Measurements from ENCODE around the gene RTL1. TPM values are rescaled to one million over a fixed set of nuclear protein-coding genes. Genes with fewer than 3 reads are reported as not detected.

Gene RTL1
- total RNA-seq, 1 experiment from 2014 or later, result not detected

DNA sequence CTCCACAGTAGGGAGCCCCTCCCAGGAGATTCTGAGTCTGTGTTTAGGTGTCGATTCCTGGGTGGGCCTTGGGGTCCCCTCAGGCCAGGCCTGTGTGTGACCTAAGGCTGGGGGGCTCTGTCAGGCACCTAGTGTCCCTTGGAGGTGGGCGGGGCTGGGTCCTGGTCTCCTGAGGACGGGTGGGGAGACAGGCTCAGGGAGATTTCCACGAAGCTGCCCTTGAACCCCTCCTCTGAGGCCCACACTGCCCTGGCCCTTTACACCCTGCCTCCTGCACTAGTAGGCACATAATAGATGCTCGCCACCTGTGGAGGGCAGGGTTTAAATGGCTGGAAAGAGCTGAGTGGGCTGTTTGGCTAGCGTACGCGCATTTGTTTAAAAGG, 44.7 kb downstream of the RTL1 start:
- in situ Hi-C loops (cut with HindIII; ENCODE audit: low pct_unique_long_range_greater_than_20kb, low sequenced_read_pairs), result no loop called here
- DNase-seq (ENCODE audit: low read depth), result no peak

DNA sequence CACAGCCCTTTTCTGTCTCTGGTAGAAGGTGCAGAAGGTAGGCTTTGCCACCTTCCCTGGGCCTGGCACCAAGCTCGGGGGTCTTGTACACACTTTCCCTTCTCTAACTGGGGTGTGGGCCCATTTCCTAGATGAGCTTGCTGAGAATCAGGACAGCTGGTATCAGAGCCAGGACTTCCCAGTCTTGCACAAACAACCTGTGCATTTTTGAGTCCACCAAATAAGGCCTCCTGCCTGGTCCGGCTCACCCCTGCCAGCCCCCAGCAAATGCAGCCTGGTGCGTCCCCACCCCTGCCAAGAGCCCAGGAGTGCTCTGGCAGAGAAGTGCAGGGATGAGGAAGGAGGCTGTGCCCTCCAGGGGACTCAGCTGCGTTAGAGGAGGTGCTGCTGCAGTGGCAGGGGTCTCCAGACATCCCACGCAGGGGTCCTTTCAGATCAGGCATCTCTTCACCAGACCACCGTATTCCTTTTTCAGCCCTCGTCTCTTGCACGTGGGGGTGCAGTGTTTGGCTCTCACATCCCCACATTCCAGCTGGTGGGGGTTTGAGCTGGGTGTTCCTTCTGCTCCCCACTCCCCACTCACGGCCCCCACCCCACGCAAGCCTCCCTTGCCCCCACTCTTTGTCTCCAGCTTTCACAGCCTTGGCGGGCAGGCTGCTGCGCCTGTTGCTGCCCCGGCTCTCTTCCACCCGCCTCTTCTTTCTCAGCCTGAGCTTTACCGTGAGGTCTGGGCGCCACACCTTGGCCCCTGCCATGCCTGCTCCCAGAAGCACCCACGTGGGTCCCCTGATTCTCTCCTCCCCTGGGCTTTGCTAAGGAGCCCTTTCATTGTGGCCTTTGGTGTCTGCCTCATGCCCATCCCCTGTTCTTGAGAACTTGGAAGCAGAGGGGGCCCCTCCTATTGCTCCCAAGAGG, 45.3 kb downstream of the RTL1 start:
- in situ Hi-C loops (cut with HindIII; ENCODE audit: low pct_unique_long_range_greater_than_20kb, low sequenced_read_pairs), result no loop called here

DNA sequence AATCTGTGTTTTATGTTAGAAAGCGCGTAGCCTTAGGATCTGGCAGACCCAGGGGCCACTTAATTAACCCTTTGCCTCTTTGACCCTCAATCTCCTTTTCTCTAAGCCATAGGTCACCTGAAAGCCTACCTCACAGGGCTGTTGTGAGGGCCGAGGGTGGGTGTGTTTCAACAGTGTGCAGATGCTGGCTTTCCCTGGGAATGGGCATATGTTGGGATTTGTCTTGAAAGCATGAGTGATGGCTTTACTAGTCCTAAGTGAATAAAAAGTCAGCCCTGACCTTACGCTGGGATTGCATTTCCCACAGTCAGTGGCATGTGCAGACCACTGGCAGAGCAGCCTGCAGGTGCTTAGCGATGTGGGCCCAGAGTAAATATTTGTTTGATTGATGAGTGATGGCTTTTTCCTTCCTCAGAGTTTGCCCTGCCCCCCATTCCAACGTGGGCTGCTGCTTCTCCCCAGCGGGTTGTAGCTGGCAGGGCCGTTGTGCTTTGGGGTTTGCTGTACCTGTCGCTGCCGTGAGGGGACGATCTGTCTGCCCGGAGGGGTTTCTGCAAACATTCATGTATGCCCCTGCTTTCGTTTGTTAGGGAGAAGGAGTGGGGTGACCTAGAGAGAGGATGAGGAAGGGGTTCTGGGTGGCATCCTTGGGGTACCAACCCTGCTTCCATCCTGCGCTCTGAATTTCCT, 46.1 kb downstream of the RTL1 start:
- no peak for DNase-seq (ENCODE audit: low read depth)
- in situ Hi-C loops (cut with HindIII; ENCODE audit: low pct_unique_long_range_greater_than_20kb, low sequenced_read_pairs), result no loop called here

More for the DNA sequence above, 45.3 kb downstream of the RTL1 start:
- no peak for DNase-seq (ENCODE audit: low read depth)

DNA sequence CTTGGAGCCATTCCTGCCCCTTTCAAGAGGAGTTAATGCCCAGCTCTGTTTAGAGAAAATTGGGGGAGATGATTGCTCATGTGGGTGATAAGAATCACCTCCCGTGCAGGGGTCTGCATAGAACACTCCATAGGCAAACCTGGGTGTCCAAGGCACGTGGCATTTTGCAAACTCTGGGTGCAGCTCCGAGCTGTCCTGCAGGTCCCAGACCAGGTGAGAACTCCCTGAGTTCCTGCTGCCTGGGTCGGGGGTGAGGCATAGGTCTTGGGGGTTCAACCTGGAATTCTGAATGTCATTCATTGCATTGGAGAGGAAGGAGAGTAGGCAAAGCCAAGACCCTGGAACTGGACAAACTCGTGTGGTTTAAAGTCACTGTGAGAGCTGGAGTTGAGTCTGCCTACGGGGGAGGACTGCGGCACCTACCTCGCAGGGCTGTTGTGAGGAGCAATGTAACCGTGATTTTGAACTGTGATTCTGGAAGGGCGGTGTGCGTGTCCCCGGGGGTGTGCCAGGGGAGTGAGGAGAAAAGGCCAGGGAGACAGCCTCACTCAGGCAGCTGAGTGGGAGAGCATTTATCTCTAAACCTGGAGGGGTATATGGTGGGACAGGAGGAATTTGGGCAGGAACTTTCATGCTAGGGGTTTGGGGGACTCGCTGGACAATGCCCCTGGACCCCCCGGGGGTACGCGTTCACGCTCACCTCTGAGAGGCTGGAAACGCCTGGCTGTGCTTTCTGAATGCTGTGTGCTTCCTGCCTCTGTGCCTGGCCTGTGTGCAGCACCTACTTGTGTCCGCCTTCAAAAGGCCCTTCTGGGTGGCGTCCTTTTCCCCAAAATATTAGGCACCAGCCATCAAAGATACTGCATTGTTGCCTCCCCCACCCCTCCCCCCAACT, 47.2 kb downstream of the RTL1 start:
- in situ Hi-C loops (cut with HindIII; ENCODE audit: low pct_unique_long_range_greater_than_20kb, low sequenced_read_pairs), result no loop called here
- DNase-seq (ENCODE audit: low read depth), result no peak

DNA sequence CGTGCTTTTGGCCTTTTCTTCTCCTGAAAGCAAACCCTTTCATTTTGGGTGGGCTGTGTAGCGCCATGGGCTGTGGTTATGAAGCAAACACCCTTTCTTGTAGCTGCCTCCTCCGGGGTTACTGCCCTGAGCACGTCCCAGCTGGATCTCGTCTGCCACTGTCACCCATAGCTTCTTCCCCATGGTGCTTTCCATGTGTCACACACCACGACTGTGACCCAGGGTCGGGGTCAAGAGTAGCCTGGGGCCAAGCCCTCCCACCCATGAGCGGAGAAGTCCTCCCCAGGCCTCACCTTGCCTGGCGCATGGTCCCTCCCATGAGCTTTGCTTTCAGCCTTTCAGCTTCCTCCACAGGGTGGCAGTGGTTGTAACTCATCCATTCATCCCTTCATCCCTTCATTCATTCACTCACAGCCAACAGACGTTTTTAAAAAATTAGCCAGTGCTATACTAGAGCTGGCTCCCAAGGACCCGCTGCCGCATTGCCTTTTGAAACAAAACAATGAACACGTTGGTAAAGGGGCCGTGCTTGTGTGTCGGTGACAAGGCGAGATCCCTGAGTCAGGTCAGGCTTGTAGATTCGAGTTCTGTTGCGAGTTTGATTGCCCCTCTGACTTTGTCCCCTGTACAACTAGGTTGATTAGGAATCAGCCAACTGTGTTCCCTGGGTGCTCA, 48.1 kb downstream of the RTL1 start:
- no peak for DNase-seq (ENCODE audit: low read depth)
- in situ Hi-C loops (cut with HindIII; ENCODE audit: low pct_unique_long_range_greater_than_20kb, low sequenced_read_pairs), result no loop called here

DNA sequence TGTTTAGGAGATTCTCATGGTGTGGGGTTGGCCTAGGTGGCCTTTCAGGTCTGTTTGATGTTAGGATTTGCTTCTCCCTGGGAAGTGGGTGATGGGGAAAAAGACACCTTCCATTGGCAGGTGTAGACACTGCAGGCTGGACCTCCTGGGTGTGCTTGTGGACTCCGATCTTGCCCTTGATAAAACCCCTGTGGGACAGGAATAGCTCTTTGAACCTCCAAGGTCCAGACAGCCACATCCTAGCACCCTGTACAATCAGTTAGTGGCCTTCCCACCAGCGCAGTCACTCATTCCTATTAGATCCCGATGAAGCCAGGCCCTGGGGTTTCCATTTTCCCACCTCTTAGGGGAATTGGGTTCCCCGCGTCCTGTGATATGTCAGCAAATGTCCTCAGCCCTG, 49.1 kb downstream of the RTL1 start:
- in situ Hi-C loops (cut with HindIII; ENCODE audit: low pct_unique_long_range_greater_than_20kb, low sequenced_read_pairs), result no loop called here
- DNase-seq (ENCODE audit: low read depth), result no peak

DNA sequence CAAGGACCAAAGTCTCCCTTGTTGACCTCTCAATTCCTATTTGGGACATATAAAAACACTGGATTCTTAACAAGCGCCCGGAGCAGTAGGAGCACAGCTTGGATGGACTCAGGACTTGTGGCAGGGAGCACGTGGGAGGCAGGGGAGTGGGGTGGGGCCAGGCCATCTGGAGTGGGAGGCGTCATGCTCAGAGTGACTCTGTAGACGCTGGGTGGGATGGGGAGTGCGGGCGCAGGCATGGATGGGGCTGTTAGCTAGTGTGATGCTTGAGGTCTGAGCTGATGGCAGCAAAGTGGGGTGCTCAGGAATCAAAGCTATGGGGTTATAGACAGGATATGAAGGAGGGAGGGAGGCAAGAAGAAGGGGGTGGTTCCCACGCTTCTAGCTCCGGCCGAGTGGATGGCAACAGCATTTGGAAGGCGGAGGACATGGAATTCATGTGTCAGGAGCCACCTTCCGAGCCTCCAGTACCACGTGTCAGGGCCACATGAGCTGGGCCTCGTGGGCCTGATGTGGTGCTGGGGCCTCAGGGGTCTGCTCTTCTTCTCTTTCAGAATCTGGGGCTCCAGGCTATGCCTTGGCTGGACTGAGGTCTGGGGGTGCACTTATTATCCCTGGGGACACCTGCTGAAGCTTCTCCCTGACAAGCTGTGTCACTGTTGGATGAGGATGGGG, 51.4 kb downstream of the RTL1 start:
- in situ Hi-C loops (cut with HindIII; ENCODE audit: low pct_unique_long_range_greater_than_20kb, low sequenced_read_pairs), result no loop called here

DNA sequence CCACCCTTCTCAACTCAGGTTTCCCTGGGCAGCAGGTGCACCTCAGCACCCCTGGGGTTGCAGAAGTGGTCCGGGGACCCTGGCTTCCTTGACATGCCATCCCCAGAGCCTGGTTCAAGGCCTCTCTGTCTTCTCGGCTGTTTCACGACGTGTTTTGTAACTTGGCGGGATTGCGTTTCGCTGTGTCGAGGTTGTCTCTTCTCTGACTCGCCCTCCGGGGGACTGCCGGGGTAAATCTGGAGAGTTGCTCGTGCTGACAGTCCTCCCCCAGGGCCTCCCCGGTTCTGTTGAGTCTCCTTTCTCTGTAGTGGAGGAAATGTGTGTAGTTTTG, 52.0 kb downstream of the RTL1 start:
- in situ Hi-C loops (cut with HindIII; ENCODE audit: low pct_unique_long_range_greater_than_20kb, low sequenced_read_pairs), result no loop called here
- DNase-seq (ENCODE audit: low read depth), result no peak

More for the DNA sequence above, 51.4 kb downstream of the RTL1 start:
- no peak for DNase-seq (ENCODE audit: low read depth)

DNA sequence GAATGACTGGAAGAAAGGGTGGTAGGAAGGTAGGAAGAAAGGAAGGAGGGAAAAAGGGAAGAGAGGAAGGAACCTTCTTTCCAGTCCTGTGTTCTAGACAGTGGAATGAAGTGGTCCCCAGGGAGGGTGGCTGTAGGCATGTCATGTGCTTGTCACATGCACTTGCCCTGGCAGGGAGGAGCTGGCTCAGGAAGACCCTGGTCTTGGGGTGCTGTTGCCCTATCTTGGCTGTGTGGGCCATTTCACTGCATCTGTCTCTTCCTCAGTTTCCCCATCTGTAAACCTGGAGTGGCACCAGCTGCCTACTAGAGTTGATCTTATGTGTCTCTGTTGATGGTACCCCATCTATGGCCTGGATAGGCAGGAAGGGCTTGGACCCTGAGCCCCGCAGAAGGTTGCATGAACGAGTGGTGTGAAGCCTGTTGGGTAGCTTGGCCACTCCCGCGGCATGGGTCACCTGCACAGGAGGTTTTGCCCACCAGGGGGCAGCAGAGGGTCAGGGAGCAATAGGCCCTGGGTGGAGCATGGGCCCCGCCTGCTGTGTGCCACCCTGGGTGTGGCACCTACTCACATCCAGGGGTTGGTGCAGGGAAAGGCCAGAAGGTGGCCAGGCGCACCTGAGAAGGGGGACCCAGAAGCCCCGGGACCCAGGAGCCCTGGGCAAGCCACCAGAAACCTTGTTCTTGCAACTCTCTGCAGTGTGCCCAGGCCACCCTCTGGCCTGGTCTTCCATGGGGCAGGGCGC, 52.5 kb downstream of the RTL1 start:
- in situ Hi-C loops (cut with HindIII; ENCODE audit: low pct_unique_long_range_greater_than_20kb, low sequenced_read_pairs), result no loop called here
- DNase-seq (ENCODE audit: low read depth), result peak; percentile 19

DNA sequence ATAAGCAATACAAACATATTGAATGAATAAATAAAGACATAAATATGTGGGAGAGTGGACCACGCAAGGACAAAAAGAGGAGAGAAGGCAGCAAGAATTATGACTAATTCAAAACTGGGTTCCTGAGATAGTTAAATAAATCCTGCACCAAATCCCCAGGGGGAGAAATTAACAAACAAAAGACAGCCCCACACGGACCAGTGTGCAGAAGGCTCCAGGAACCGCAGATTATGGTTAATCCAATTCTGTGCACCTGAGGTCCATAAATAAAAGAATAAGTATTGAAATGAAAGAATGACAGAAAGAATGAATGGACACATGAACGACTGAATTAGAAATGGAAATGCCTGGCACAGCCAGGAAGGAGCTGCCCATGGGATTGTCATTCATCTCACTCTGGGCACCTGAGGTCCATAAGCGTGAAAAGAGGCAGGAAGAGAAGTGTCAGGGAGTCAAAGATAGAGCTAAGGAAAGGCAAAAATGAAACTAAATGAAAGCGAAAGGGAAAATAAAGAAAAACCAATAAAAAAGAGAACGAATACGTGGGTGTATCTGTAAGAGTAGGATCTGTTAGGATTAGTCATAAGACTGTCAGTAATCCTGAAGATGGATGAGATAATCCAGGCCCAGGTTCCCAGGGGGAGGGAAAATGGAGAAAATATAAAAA, 54.3 kb downstream of the RTL1 start:
- no peak for DNase-seq (ENCODE audit: low read depth)
- in situ Hi-C loops (cut with HindIII; ENCODE audit: low pct_unique_long_range_greater_than_20kb, low sequenced_read_pairs), result no loop called here

DNA sequence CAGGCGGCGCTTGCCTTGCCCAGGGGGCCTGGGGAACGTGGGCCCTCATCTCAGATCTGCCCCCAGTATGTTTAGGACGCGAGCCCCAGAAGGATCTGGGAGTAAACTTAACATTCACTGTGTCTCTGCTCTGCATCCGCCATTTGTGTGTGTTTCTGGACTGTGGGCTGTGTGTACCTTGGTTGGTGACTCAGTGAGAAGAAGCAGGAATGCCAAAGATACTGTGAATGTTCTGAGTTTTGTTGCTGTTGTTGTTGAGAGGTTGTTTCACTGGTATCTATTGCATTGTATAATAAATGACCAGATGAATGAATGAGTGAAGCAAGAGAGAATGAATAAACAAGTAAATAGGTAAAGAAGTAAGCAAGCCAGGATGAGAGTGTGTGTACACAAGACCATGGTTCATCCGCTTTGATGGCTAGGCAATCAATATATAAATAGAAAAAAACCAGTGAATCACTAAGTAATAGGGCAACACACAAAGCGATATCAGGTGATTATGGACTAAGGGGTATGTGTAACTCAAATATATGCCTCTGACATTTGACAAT, 57.1 kb downstream of the RTL1 start:
- in situ Hi-C loops (cut with HindIII; ENCODE audit: low pct_unique_long_range_greater_than_20kb, low sequenced_read_pairs), result no loop called here
- no peak for DNase-seq (ENCODE audit: low read depth)

DNA sequence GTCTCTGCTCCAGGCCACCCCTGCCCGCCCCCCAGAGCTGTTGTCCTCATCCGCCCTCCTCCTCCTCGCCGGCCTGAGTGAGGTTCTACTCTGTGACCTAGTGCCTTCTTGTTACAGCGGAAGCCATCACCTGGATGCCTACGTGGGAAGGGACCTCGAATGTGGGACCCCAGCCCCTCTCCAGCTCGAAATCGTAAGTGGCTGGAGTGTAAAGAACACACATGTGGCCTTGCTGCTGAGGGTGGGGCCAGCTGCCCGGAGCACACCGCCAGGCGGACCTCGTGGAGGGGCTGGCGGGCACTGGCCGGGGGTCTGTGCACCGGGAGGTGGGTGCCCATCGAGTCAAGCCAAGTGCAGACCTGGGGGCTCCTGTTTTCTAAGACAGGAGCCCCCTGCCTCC, 58.2 kb downstream of the RTL1 start:
- in situ Hi-C loops (cut with HindIII; ENCODE audit: low pct_unique_long_range_greater_than_20kb, low sequenced_read_pairs), result no loop called here
- DNase-seq (ENCODE audit: low read depth), result no peak

DNA sequence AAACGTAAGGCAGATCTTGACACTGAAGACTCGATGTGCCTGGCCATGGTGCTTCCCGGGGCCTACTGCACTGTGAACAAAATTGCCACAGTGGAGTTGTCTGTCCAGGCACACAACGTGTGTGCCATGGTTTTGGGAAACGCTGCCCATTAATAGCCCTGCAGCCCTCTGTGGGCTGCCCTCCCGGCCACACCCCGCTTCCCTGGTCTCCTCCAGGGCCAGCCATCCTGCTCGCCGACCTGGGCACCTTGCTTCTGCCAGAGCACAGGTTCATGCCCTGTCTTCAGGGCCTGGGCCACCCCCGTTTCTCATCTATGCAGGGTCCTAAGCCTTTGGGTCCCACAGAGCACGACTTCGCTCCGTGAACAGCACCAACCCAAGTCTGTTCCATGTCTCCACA, 58.7 kb downstream of the RTL1 start:
- no peak for DNase-seq (ENCODE audit: low read depth)
- in situ Hi-C loops (cut with HindIII; ENCODE audit: low pct_unique_long_range_greater_than_20kb, low sequenced_read_pairs), result no loop called here

DNA sequence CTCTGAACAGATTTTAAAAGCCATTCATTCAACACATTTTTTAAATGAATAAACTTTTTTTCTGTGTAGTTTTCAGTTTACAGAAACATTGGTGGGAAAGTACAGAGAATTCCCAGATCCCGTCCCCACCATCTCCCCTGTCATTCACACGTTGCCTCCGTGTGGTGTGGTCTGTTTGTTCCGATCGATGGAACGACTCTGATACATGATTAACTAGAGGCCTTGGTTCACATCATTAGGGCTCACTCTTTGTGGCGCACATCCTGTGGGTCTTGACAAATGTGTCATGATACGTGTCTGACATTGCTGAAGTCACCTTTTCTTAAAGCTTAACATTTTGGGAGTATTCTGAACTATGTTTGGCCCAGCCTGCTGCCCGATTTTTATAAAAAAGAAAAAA, 59.1 kb downstream of the RTL1 start:
- DNase-seq (ENCODE audit: low read depth), result no peak
- in situ Hi-C loops (cut with HindIII; ENCODE audit: low pct_unique_long_range_greater_than_20kb, low sequenced_read_pairs), result no loop called here

DNA sequence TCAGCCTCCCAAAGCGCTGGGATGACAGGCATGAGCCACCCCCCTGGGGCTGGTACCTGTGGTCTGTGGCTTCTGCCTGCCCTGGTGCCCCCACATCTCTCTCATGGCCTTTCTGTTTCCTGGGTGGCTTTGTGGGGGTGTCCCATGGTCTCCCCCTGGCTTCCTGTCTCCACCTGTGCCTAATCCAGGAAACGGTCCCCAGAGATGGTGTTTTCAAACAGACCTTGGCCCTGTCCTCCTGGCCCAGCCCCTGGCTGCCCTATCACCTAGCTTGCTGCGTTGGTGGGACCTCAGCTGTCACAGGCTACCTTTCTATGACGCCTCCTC, 59.5 kb downstream of the RTL1 start:
- in situ Hi-C loops (cut with HindIII; ENCODE audit: low pct_unique_long_range_greater_than_20kb, low sequenced_read_pairs), result no loop called here

DNA sequence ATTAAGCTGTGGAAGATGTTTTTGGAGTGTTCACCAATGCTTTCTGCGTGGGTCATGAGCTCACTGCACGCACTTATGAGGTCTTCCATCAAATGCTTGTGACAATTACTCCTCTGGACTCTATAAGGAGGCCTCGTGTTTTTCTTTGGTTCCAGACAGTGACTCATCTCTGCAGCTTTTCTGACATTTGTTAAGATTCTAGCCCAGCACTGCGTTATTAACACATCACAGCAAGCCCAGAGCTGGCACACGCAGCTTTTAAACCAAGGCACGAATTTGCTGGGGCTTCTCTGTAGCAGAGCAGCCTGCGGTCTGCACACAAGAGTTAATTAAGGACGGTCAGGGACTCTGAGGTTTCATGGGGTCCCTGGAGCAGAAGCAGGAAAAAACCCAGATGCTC, 60.7 kb downstream of the RTL1 start:
- peak; percentile 15 for DNase-seq (ENCODE audit: low read depth)
- in situ Hi-C loops (cut with HindIII; ENCODE audit: low pct_unique_long_range_greater_than_20kb, low sequenced_read_pairs), result no loop called here

More for the DNA sequence above, 59.5 kb downstream of the RTL1 start:
- no peak for DNase-seq (ENCODE audit: low read depth)

All from Caki2 (cell line).